DOHH2 (cell line): ENCODE measurements around the gene MBIP.

Experiments
- H3F3A ChIP-seq: fragments of 200-600 bp; sonication (generic), shearing (Covaris generic); 2 replicates; pipeline ENCODE4 v1.6.0; 2016; ENCODE audit warnings: antibody characterized with exemption, mild to moderate bottlenecking; ENCODE audit not compliant: control insufficient read depth, insufficient read depth
- H3K27ac ChIP-seq: fragments of 200-600 bp; sonication (generic); 2 replicates; pipeline ENCODE4 v1.5.1; 2014; ENCODE audit warnings: low read depth, mild to moderate bottlenecking, low read length, moderate library complexity
- H3K27me3 ChIP-seq: fragments of 200-600 bp; sonication (generic); 2 replicates; pipeline ENCODE4 v1.6.1; 2014; ENCODE audit warnings: mild to moderate bottlenecking, low read length, mixed read lengths; ENCODE audit not compliant: control insufficient read depth
- H3K36me3 ChIP-seq: fragments of 200-600 bp; sonication (generic); 2 replicates; pipeline ENCODE4 v1.6.1; 2014; ENCODE audit warnings: mild to moderate bottlenecking, low read length, moderate library complexity, mixed read lengths; ENCODE audit not compliant: control insufficient read depth
- H3K4me1 ChIP-seq: fragments of 200-600 bp; sonication (generic); 2 replicates; pipeline ENCODE4 v1.6.1; 2014; ENCODE audit warnings: mild to moderate bottlenecking, low read length, mixed read lengths; ENCODE audit not compliant: control insufficient read depth
- H3K4me2 ChIP-seq: fragments of 200-600 bp; sonication (generic); 2 replicates; pipeline ENCODE4 v1.6.0; 2014; ENCODE audit warnings: mild to moderate bottlenecking, low read length, moderate library complexity
- H3K4me3 ChIP-seq: fragments of 200-600 bp; sonication (generic); 2 replicates; pipeline ENCODE4 v1.5.1; 2014; ENCODE audit warnings: mild to moderate bottlenecking, low read length, mixed read lengths
- H3K79me2 ChIP-seq: fragments of 200-600 bp; sonication (generic); 2 replicates; pipeline ENCODE4 v1.6.1; 2014; ENCODE audit warnings: mild to moderate bottlenecking, low read length, mixed read lengths; ENCODE audit not compliant: control insufficient read depth
- H3K9me2 ChIP-seq: fragments of 200-600 bp; sonication (generic); replicated peaks from 2 replicates; pipeline ENCODE4 v1.6.1; 2014; ENCODE audit warnings: mild to moderate bottlenecking, low read length, mixed read lengths; ENCODE audit not compliant: control insufficient read depth
- H3K9me3 ChIP-seq: fragments of 200-600 bp; sonication (generic); 2 replicates; pipeline ENCODE4 v1.6.1; 2014; ENCODE audit warnings: antibody characterized with exemption, low read length, mixed read lengths; ENCODE audit not compliant: control insufficient read depth, insufficient read depth
- H4K20me1 ChIP-seq: fragments of 200-600 bp; sonication (generic); 2 replicates; pipeline ENCODE4 v1.6.0; 2014; ENCODE audit warnings: low read depth, mild to moderate bottlenecking, antibody characterized with exemption, low read length, moderate library complexity; ENCODE audit not compliant: control insufficient read depth, insufficient read depth
- CTCF ChIP-seq: fragments of 200-600 bp; sonication (generic); IDR thresholded peaks from one replicate; pipeline ENCODE4 v1.5.1; 2014; ENCODE audit warnings: antibody characterized with exemption, mild to moderate bottlenecking, low read depth, low read length; ENCODE audit not compliant: poor library complexity, severe bottlenecking
- EZH2phosphoT487 ChIP-seq: fragments of 200-600 bp; sonication (generic); IDR thresholded peaks from 2 replicates; pipeline ENCODE4 v1.6.1; 2017; ENCODE audit warnings: borderline replicate concordance, mild to moderate bottlenecking, antibody characterized with exemption, low read length, moderate library complexity, mixed read lengths

MBIP gene

GRCh38 chr14:36325853-36326252 lies 5.4 kb upstream of the MBIP start:
- Histone ChIP-seq H3K79me2 (no peaks in the 10 kb centered on the region), H3K4me3 (no peak overlapping the region), H3K27me3 (peaks cover 21% of the 10 kb centered on the region), H3F3A (no peaks in the 10 kb centered on the region; the same call in 1 of the 2 replicates), H3K9me3 (no peaks in the 10 kb centered on the region), H3K27ac (no peak overlapping the region), H3K9me2 (no peaks in the 10 kb centered on the region), H3K36me3 (no peaks in the 10 kb centered on the region), H3K4me1 (peaks cover 3% of the 10 kb centered on the region), H4K20me1 (no peaks in the 10 kb centered on the region), H3K4me2 (no peak overlapping the region)
- TF ChIP-seq CTCF, result no peak
- no peak for TF ChIP-seq EZH2phosphoT487

- Histone ChIP-seq H3K27ac (no peak overlapping the region), H4K20me1 (no peaks in the 10 kb centered on the region), H3K9me2 (no peaks in the 10 kb centered on the region), H3F3A (no peaks in the 10 kb centered on the region; the same call in 1 of the 2 replicates), H3K36me3 (peaks cover 3% of the 10 kb centered on the region; the same call in 1 of the 2 replicates), H3K79me2 (peaks cover 5% of the 10 kb centered on the region), H3K9me3 (no peaks in the 10 kb centered on the region), H3K27me3 (peaks cover 21% of the 10 kb centered on the region), H3K4me1 (peaks cover 5% of the 10 kb centered on the region), H3K4me2 (no peak overlapping the region), H3K4me3 (no peak overlapping the region)
- TF ChIP-seq EZH2phosphoT487 (no peak), CTCF (no peak)
Observed at GRCh38 chr14:36324897-36325296, 4.5 kb upstream of the MBIP start.

GRCh38 chr14:36320897-36321381 lies 502 bp upstream of the MBIP start:
- H3K27ac ChIP-seq, result no peak overlapping the region
- H3F3A ChIP-seq, result no peaks in the 10 kb centered on the region; the same call in 1 of the 2 replicates
- peak overlapping the region; percentile 97 for H3K4me3 ChIP-seq
- H3K79me2 ChIP-seq, result peaks cover 44% of the 10 kb centered on the region
- H4K20me1 ChIP-seq, result no peaks in the 10 kb centered on the region
- TF ChIP-seq EZH2phosphoT487 (no peak), CTCF (no peak)
- peaks cover 14% of the 10 kb centered on the region for H3K27me3 ChIP-seq
- H3K9me3 ChIP-seq, result no peaks in the 10 kb centered on the region
- peaks cover 15% of the 10 kb centered on the region for H3K4me1 ChIP-seq
- H3K9me2 ChIP-seq, result no peaks in the 10 kb centered on the region
- H3K36me3 ChIP-seq, result peaks cover 9% of the 10 kb centered on the region
- H3K4me2 ChIP-seq, result peak overlapping the region; percentile 85
